Colonic mucosa (tissue), 4 donors: ENCODE results near the gene DDRGK1. TPM values are rescaled to one million over a fixed set of nuclear protein-coding genes. Genes with fewer than 3 reads are reported as not detected.

Experiments
- DNase-seq: peaks from one replicate; pipeline ENCODE4 v3.0.0-alpha.2; 2020
- H3K27ac ChIP-seq: fragments of 200-600 bp; one replicate; pipeline ENCODE4 v1.8.0; 2021
- H3K27me3 ChIP-seq: fragments of 200-600 bp; one replicate; pipeline ENCODE4 v1.8.0; 2021
- H3K36me3 ChIP-seq: fragments of 200-600 bp; one replicate; pipeline ENCODE4 v1.8.0; 2021
- H3K4me1 ChIP-seq: fragments of 200-600 bp; one replicate; pipeline ENCODE4 v1.8.0; 2021; ENCODE audit warnings: mild to moderate bottlenecking
- H3K4me3 ChIP-seq: fragments of 200-600 bp; one replicate; pipeline ENCODE4 v1.8.0; 2021
- H3K9ac ChIP-seq, 2 donors: one replicate each; pipeline ENCODE4 v1.7.0; 2013; ENCODE audit warnings: control low read depth in 2 of 2, low read depth in 2 of 2, low read length in 2 of 2
- H3K9me3 ChIP-seq: fragments of 200-600 bp; one replicate; pipeline ENCODE4 v1.8.0; 2021
- CTCF ChIP-seq: fragments of 200-600 bp; IDR thresholded peaks from one replicate; pipeline ENCODE4 v1.8.0; 2022; ENCODE audit warnings: antibody characterized with exemption, mild to moderate bottlenecking
- intact Hi-C: fragments of 100-400 bp; cut with DNase I; formaldehyde crosslinking; loops from one replicate; pipeline ENCODE4 v1.14.1; 2022
- total RNA-seq, 2 donors: library from RNA; stranded (reverse); fragmentation: NEBNext Ultra II Directional in 1 of 2; extraction: Animal tissue kit (Norgen Biotek cat#: 25700) in 1 of 2; gene quantifications; one replicate each; pipeline ENCODE4 v1.2.1, GENCODE V29; 2021
- donor health status: healthy.
- donor health status: DM: no; HTN: no; CAD: no.
- donor health status: DM: no; HTN: no; CAD: no.

Gene DDRGK1
- total RNA-seq, 2 donors from 2014 or later = 57.8 to 88.6 TPM

- no peak for TF ChIP-seq CTCF
- DNase-seq = no peak
- no peaks in the 10 kb centered on the region for H3K4me1 ChIP-seq
- H3K36me3 ChIP-seq = peaks cover 11% of the 10 kb centered on the region
- intact Hi-C loops = loop anchor here (5.0 kb wide), 1 partner anchor 48 kb away; no protein-coding TSS in a partner anchor
- H3K9ac ChIP-seq = peak overlapping the region; percentile 88 to 95
- no peaks in the 10 kb centered on the region for H3K27me3 ChIP-seq
- peak overlapping the region; percentile 82 for H3K27ac ChIP-seq
- H3K9me3 ChIP-seq = no peaks in the 10 kb centered on the region
- peak overlapping the region; percentile 95 for H3K4me3 ChIP-seq
Observed at GRCh38 chr20:3209946-3210317, 5.5 kb upstream of the DDRGK1 start.

- intact Hi-C loops = loop anchor here (5.0 kb wide), 1 partner anchor 47 kb away; no protein-coding TSS in a partner anchor
- Histone ChIP-seq H3K9me3 (no peaks in the 10 kb centered on the region), H3K9ac (peak within 1 kb of the TSS; percentile 88 to 95), H3K4me1 (no peaks in the 10 kb centered on the region), H3K36me3 (peaks cover 11% of the 10 kb centered on the region), H3K4me3 (peak within 1 kb of the TSS; percentile 95), H3K27me3 (no peaks in the 10 kb centered on the region), H3K27ac (peak within 1 kb of the TSS; percentile 82)
- peak; percentile 73 for DNase-seq
- TF ChIP-seq CTCF = no peak
Observed at GRCh38 chr20:3209257-3209945, 4.9 kb upstream of the DDRGK1 start, which contains the start of gene ITPA. TSS of gene ITPA (plus strand) at chr20:3209498. CDS start at chr20:3209552, 54 bp downstream.

GRCh38 chr20:3208786-3209256, 4.3 kb upstream of the DDRGK1 start:
- DNase-seq = peak; percentile 34
- H3K27me3 ChIP-seq = no peaks in the 10 kb centered on the region

GRCh38 chr20:3203315-3204123, 963 bp downstream of the DDRGK1 start:
- DNase-seq = peak; percentile 50
- Histone ChIP-seq H3K9me3 (no peaks in the 10 kb centered on the region), H3K27ac (peak overlapping the region; percentile 73), H3K36me3 (peaks cover 5% of the 10 kb centered on the region), H3K4me1 (peaks cover 5% of the 10 kb centered on the region), H3K27me3 (no peaks in the 10 kb centered on the region), H3K9ac (peak overlapping the region; percentile 91 to 98), H3K4me3 (peak overlapping the region; percentile 75)
- no peak for TF ChIP-seq CTCF
- intact Hi-C loops = no loop called here

More at GRCh38 chr20:3208786-3209256, 4.3 kb upstream of the DDRGK1 start:
- Histone ChIP-seq H3K4me3 (peak overlapping the region; percentile 95), H3K27ac (peak overlapping the region; percentile 82), H3K9me3 (no peaks in the 10 kb centered on the region), H3K9ac (peak overlapping the region; percentile 88 to 95), H3K4me1 (no peaks in the 10 kb centered on the region), H3K36me3 (peaks cover 7% of the 10 kb centered on the region)
- TF ChIP-seq CTCF = no peak
- intact Hi-C loops = loop anchor here (5.0 kb wide), 1 partner anchor 47 kb away; no protein-coding TSS in a partner anchor

GRCh38 chr20:3202965-3203314, 1.5 kb downstream of the DDRGK1 start:
- Histone ChIP-seq H3K27me3 (no peaks in the 10 kb centered on the region), H3K27ac (peak overlapping the region; percentile 73), H3K9ac (peak overlapping the region; percentile 91 to 98), H3K36me3 (peaks cover 5% of the 10 kb centered on the region), H3K4me1 (peaks cover 5% of the 10 kb centered on the region), H3K4me3 (peak overlapping the region; percentile 75), H3K9me3 (no peaks in the 10 kb centered on the region)
- no peak for TF ChIP-seq CTCF
- intact Hi-C loops = no loop called here
- DNase-seq = no peak
